Gastrocnemius medialis (tissue), 4 donors: ENCODE results near the gene GCKR.

Experiments
- POLR2A ChIP-seq, 2 donors: fragments of 450-650 bp; IDR thresholded peaks; one replicate each; pipeline ENCODE4 v1.6.1; 2017; ENCODE audit warnings: antibody characterized with exemption in 2 of 2, mild to moderate bottlenecking in 2 of 2, moderate library complexity in 2 of 2
- TF ChIP-seq, protein P1 (sequence below), 5 experiments: fragments of 450-650 bp in 3 of 5; fragments of 200-600 bp in 2 of 5; sonication (generic) in 2 of 5; IDR thresholded peaks in 4 of 5; conservative IDR thresholded peaks in 1 of 5; 1 replicate in 4 of 5; 2 replicates in 1 of 5; pipeline ENCODE4 v1.5.1; 2016 to 2019; ENCODE audit warnings: antibody characterized with exemption in 5 of 5, mild to moderate bottlenecking in 3 of 5, moderate library complexity in 3 of 5

- no peak for TF ChIP-seq POLR2A (IDR thresholded peaks at IDR 0.05)
- TF ChIP-seq, protein P1, sequence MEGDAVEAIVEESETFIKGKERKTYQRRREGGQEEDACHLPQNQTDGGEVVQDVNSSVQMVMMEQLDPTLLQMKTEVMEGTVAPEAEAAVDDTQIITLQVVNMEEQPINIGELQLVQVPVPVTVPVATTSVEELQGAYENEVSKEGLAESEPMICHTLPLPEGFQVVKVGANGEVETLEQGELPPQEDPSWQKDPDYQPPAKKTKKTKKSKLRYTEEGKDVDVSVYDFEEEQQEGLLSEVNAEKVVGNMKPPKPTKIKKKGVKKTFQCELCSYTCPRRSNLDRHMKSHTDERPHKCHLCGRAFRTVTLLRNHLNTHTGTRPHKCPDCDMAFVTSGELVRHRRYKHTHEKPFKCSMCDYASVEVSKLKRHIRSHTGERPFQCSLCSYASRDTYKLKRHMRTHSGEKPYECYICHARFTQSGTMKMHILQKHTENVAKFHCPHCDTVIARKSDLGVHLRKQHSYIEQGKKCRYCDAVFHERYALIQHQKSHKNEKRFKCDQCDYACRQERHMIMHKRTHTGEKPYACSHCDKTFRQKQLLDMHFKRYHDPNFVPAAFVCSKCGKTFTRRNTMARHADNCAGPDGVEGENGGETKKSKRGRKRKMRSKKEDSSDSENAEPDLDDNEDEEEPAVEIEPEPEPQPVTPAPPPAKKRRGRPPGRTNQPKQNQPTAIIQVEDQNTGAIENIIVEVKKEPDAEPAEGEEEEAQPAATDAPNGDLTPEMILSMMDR (IDR thresholded peaks at IDR 0.05 in 4 of 5, conservative IDR thresholded peaks at IDR 0.05 in 1 of 5) = no peak
Measured at GRCh38 chr2:27509326-27509725, 12.7 kb downstream of the GCKR start.
